ENCODE data around the gene PITX2. TPM values are rescaled to one million over a fixed set of nuclear protein-coding genes. Genes with fewer than 3 reads are reported as not detected.
A peak's percentile ranks its signal among the peaks of the same experiment; 100 is the strongest.

PITX2 gene
- total RNA-seq, 1 donor from 2014 or later, result not detected

- intact Hi-C loops (cut with DNase I), result no loop called here
- peaks cover 14% of the 10 kb centered on the region for H3K4me1 ChIP-seq
- peaks cover 100% of the 10 kb centered on the region for H3K27me3 ChIP-seq
These were observed 12.4 kb upstream of the PITX2 start for GRCh38 chr4:110635163-110635865.

GRCh38 chr4:110634350-110635162 is 11.7 kb upstream of the PITX2 start:
- Histone ChIP-seq H3K36me3 (no peaks in the 10 kb centered on the region), H3K4me1 (peaks cover 14% of the 10 kb centered on the region), H3K4me3 (no peak overlapping the region), H3K9me3 (no peaks in the 10 kb centered on the region), H3K27me3 (peaks cover 100% of the 10 kb centered on the region), H3K27ac (no peak overlapping the region)
- no peak for TF ChIP-seq CTCF (IDR thresholded peaks at IDR 0.05)
- intact Hi-C loops (cut with DNase I), result no loop called here
- ATAC-seq (no peak), DNase-seq (no peak)

More at GRCh38 chr4:110635163-110635865, 12.4 kb upstream of the PITX2 start:
- no peak for ATAC-seq
- no peak for DNase-seq
- Histone ChIP-seq H3K4me3 (no peak overlapping the region), H3K36me3 (no peaks in the 10 kb centered on the region), H3K9me3 (no peaks in the 10 kb centered on the region), H3K27ac (no peak overlapping the region)
- TF ChIP-seq CTCF (IDR thresholded peaks at IDR 0.05), result no peak

- intact Hi-C loops (cut with DNase I), result no loop called here
- H3K36me3 ChIP-seq, result no peaks in the 10 kb centered on the region
- no peak overlapping the region for H3K27ac ChIP-seq
- peaks cover 100% of the 10 kb centered on the region for H3K27me3 ChIP-seq
- ATAC-seq (no peak), DNase-seq (no peak)
- no peak overlapping the region for H3K4me3 ChIP-seq
- H3K4me1 ChIP-seq, result peaks cover 14% of the 10 kb centered on the region
- TF ChIP-seq CTCF (IDR thresholded peaks at IDR 0.05), result no peak
- H3K9me3 ChIP-seq, result no peaks in the 10 kb centered on the region
These were observed 10.8 kb upstream of the PITX2 start for GRCh38 chr4:110633358-110634341.

- no peak for ATAC-seq
- H3K27me3 ChIP-seq, result peaks cover 100% of the 10 kb centered on the region
- DNase-seq, result no peak
- H3K9me3 ChIP-seq, result no peaks in the 10 kb centered on the region
- peak overlapping the region; percentile 32 for H3K4me3 ChIP-seq
- no peak overlapping the region for H3K27ac ChIP-seq
- no peaks in the 10 kb centered on the region for H3K36me3 ChIP-seq
- H3K4me1 ChIP-seq, result peaks cover 14% of the 10 kb centered on the region
- intact Hi-C loops (cut with DNase I), result no loop called here
- TF ChIP-seq CTCF (IDR thresholded peaks at IDR 0.05), result no peak
These were observed 9.9 kb upstream of the PITX2 start for GRCh38 chr4:110632506-110633357.
